Epithelial cell of proximal tubule (primary cell): ENCODE measurements around the gene ANXA8. TPM values are rescaled to one million over a fixed set of nuclear protein-coding genes. Genes with fewer than 3 reads are reported as not detected.

Experiments
- DNase-seq: peaks from one replicate; pipeline ENCODE4 v3.0.0-alpha.2; 2011; ENCODE audit warnings: low read depth
- H3K4me3 ChIP-seq: 2 replicates; pipeline ENCODE4 v1.5.1; 2011; ENCODE audit warnings: low read depth, mild to moderate bottlenecking, low read length
- total RNA-seq: library from RNA; depleted of rRNA; stranded (reverse); fragments of >200 nt; gene quantifications from 2 replicates; pipeline ENCODE4 v1.2.3, GENCODE V29; 2015
- TF ChIP-seq, protein P1 (sequence below): conservative IDR thresholded peaks from 2 replicates; pipeline ENCODE4 v1.5.1; 2012; ENCODE audit warnings: low read depth, mild to moderate bottlenecking, low read length

The ANXA8 gene
- total RNA-seq, 1 donor from 2014 or later: 1.4 TPM

DNA sequence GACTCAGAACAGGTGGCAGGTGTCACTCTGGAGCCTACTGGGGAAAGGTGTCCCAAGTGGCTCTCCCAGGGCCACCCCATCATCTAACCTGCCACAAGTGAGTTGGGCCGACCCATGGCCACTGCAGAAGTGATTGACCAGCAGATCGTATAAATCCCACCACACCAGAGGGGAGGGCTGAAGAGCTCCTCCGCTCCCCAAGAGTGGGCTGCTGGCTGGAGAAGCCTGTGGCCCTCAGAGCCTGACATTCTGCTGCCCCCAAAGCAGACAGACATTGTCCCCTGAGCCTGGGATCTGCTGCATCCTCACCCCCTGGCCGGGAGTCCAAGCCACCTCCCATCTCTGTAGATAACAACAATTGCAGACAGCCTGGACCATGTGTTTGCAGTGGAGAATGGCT is 36.7 kb downstream of the ANXA8 start:
- DNase-seq: no peak
- TF ChIP-seq, protein P1, sequence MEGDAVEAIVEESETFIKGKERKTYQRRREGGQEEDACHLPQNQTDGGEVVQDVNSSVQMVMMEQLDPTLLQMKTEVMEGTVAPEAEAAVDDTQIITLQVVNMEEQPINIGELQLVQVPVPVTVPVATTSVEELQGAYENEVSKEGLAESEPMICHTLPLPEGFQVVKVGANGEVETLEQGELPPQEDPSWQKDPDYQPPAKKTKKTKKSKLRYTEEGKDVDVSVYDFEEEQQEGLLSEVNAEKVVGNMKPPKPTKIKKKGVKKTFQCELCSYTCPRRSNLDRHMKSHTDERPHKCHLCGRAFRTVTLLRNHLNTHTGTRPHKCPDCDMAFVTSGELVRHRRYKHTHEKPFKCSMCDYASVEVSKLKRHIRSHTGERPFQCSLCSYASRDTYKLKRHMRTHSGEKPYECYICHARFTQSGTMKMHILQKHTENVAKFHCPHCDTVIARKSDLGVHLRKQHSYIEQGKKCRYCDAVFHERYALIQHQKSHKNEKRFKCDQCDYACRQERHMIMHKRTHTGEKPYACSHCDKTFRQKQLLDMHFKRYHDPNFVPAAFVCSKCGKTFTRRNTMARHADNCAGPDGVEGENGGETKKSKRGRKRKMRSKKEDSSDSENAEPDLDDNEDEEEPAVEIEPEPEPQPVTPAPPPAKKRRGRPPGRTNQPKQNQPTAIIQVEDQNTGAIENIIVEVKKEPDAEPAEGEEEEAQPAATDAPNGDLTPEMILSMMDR: no peak
- H3K4me3 ChIP-seq: no peak overlapping the region

GRCh38 chr10:47445720-47446119 is 38.2 kb downstream of the ANXA8 start:
- H3K4me3 ChIP-seq: no peak overlapping the region
- TF ChIP-seq, protein P1: no peak
- no peak for DNase-seq

- H3K4me3 ChIP-seq: no peak overlapping the region
- DNase-seq: no peak
- TF ChIP-seq, protein P1: no peak
Measured at GRCh38 chr10:47444047-47444446, 39.9 kb downstream of the ANXA8 start.

GRCh38 chr10:47443145-47443544 is 40.8 kb downstream of the ANXA8 start:
- H3K4me3 ChIP-seq: no peak overlapping the region
- no peak for DNase-seq
- TF ChIP-seq, protein P1: no peak

DNA sequence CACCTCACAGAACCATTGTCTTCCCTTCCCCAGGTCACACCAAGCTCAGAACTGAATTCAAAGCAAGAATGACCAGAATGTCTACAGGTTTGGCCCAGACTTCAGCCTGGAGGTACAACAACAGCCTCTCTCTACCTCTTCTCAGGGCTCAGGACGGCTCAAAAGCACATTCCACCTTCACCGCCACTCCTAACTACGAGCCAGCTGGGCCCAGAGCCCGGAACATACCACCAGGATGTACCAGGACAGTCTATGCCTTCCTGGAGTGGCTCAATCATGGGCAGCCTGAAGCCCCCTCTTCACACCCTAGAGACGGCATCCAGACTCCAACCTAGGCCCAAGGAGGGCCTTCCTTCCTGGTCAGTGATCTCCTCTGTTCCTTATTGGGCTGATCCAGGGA is 41.6 kb downstream of the ANXA8 start:
- TF ChIP-seq, protein P1: no peak
- no peak overlapping the region for H3K4me3 ChIP-seq
- no peak for DNase-seq

DNA sequence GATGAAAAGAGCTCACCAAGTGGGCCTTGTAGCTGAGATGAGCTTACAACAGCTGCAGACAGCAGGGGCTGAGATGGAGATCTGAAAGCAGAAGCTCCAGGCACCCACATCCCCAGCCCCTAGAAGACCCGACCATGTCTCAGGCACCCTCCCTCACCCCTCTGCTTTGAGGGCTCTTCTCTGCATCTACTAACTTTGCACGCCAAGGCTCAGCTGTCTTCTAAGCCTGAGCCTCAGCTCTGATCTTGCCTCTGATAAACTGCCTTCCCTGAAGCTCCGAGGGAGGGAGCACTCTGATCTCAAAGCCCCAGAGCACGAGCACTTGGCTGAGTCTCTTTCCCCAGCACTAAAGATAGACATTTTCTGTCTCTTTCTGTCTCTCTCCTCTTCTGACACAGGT is 42.0 kb downstream of the ANXA8 start:
- no peak for DNase-seq
- TF ChIP-seq, protein P1: no peak

GRCh38 chr10:47440207-47440606 is 43.7 kb downstream of the ANXA8 start:
- TF ChIP-seq, protein P1: peak; percentile 19
- H3K4me3 ChIP-seq: no peak overlapping the region
- no peak for DNase-seq

More for the DNA sequence above, 42.0 kb downstream of the ANXA8 start:
- no peak overlapping the region for H3K4me3 ChIP-seq
